Endothelial cell (in vitro differentiated cells): ENCODE data around the gene LDLRAP1. TPM values are rescaled to one million over a fixed set of nuclear protein-coding genes. Genes with fewer than 3 reads are reported as not detected.

Source experiments
- DNase-seq: peaks from one replicate; pipeline ENCODE4 v3.0.0; 2021; ENCODE audit warnings: low spot score
- H3K27ac Mint-ChIP-seq: one replicate; pipeline ENCODE4 v1.8.0; 2021; ENCODE audit warnings: mixed read lengths, inconsistent platforms; ENCODE audit not compliant: unreplicated experiment
- H3K27me3 Mint-ChIP-seq: one replicate; pipeline ENCODE4 v1.8.0; 2021; ENCODE audit warnings: mild to moderate bottlenecking, moderate library complexity, mixed read lengths, inconsistent platforms; ENCODE audit not compliant: unreplicated experiment
- H3K36me3 Mint-ChIP-seq: one replicate; pipeline ENCODE4 v1.8.0; 2021; ENCODE audit warnings: mild to moderate bottlenecking, low read depth, mixed read lengths, inconsistent platforms; ENCODE audit not compliant: unreplicated experiment
- H3K4me1 Mint-ChIP-seq: one replicate; pipeline ENCODE4 v1.8.0; 2021; ENCODE audit warnings: mild to moderate bottlenecking, mixed read lengths, inconsistent platforms; ENCODE audit not compliant: unreplicated experiment
- H3K4me3 Mint-ChIP-seq: one replicate; pipeline ENCODE4 v1.8.0; 2021; ENCODE audit warnings: mild to moderate bottlenecking, mixed read lengths, inconsistent platforms; ENCODE audit not compliant: unreplicated experiment
- H3K9me3 Mint-ChIP-seq: one replicate; pipeline ENCODE4 v1.8.0; 2021; ENCODE audit warnings: mixed read lengths, inconsistent platforms; ENCODE audit not compliant: unreplicated experiment
- total RNA-seq: library from RNA; stranded (reverse); fragmentation: NEBNext Ultra II Directional; extraction: Animal tissue kit (Norgen Biotek cat#: 25700); gene quantifications from one replicate; pipeline ENCODE4 v1.2.1, GENCODE V29; 2021; ENCODE audit not compliant: unreplicated experiment
- TF ChIP-seq, protein P1 (sequence below): fragments of 200-600 bp; sonication (generic); IDR thresholded peaks from one replicate; pipeline ENCODE4 v1.5.0; 2021; ENCODE audit warnings: antibody characterized with exemption; ENCODE audit not compliant: unreplicated experiment

The LDLRAP1 gene
- total RNA-seq, 1 donor from 2014 or later: 23.5 TPM

- H3K27ac Mint-ChIP-seq: no peak overlapping the region
- no peaks in the 10 kb centered on the region for H3K4me1 Mint-ChIP-seq
- TF ChIP-seq, protein P1, sequence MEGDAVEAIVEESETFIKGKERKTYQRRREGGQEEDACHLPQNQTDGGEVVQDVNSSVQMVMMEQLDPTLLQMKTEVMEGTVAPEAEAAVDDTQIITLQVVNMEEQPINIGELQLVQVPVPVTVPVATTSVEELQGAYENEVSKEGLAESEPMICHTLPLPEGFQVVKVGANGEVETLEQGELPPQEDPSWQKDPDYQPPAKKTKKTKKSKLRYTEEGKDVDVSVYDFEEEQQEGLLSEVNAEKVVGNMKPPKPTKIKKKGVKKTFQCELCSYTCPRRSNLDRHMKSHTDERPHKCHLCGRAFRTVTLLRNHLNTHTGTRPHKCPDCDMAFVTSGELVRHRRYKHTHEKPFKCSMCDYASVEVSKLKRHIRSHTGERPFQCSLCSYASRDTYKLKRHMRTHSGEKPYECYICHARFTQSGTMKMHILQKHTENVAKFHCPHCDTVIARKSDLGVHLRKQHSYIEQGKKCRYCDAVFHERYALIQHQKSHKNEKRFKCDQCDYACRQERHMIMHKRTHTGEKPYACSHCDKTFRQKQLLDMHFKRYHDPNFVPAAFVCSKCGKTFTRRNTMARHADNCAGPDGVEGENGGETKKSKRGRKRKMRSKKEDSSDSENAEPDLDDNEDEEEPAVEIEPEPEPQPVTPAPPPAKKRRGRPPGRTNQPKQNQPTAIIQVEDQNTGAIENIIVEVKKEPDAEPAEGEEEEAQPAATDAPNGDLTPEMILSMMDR: no peak
- no peak for DNase-seq
- H3K36me3 Mint-ChIP-seq: peaks cover 4% of the 10 kb centered on the region
- no peak overlapping the region for H3K4me3 Mint-ChIP-seq
- H3K9me3 Mint-ChIP-seq: no peaks in the 10 kb centered on the region
- H3K27me3 Mint-ChIP-seq: peaks cover 8% of the 10 kb centered on the region
Measured at GRCh38 chr1:25526753-25527152, 16.7 kb upstream of the LDLRAP1 start.

- no peak overlapping the region for H3K27ac Mint-ChIP-seq
- H3K9me3 Mint-ChIP-seq: no peaks in the 10 kb centered on the region
- H3K4me3 Mint-ChIP-seq: no peak overlapping the region
- no peak for DNase-seq
- TF ChIP-seq, protein P1: no peak
- H3K27me3 Mint-ChIP-seq: peaks cover 8% of the 10 kb centered on the region
- peaks cover 4% of the 10 kb centered on the region for H3K36me3 Mint-ChIP-seq
- peaks cover 5% of the 10 kb centered on the region for H3K4me1 Mint-ChIP-seq
Measured at GRCh38 chr1:25527226-25527846, 16.1 kb upstream of the LDLRAP1 start.

GRCh38 chr1:25527946-25528595, 15.3 kb upstream of the LDLRAP1 start:
- Mint-ChIP-seq H3K27me3 (peaks cover 8% of the 10 kb centered on the region), H3K27ac (no peak overlapping the region), H3K4me1 (peaks cover 11% of the 10 kb centered on the region), H3K4me3 (no peak overlapping the region), H3K9me3 (no peaks in the 10 kb centered on the region), H3K36me3 (peaks cover 4% of the 10 kb centered on the region)
- no peak for DNase-seq
- TF ChIP-seq, protein P1: no peak

- Mint-ChIP-seq H3K27ac (no peak overlapping the region), H3K27me3 (peaks cover 8% of the 10 kb centered on the region), H3K9me3 (no peaks in the 10 kb centered on the region), H3K4me1 (peaks cover 11% of the 10 kb centered on the region), H3K4me3 (no peak overlapping the region), H3K36me3 (peaks cover 4% of the 10 kb centered on the region)
- TF ChIP-seq, protein P1: no peak
- DNase-seq: no peak
Measured at GRCh38 chr1:25528881-25529517, 14.4 kb upstream of the LDLRAP1 start.
